ENCODE data around the gene SLC2A3.
"Not testable (repeated sequence)": the region's sequence is repeated elsewhere in the genome, so short reads cannot be mapped to it uniquely, and the experiment has no call there.

- TF ChIP-seq, protein P1, sequence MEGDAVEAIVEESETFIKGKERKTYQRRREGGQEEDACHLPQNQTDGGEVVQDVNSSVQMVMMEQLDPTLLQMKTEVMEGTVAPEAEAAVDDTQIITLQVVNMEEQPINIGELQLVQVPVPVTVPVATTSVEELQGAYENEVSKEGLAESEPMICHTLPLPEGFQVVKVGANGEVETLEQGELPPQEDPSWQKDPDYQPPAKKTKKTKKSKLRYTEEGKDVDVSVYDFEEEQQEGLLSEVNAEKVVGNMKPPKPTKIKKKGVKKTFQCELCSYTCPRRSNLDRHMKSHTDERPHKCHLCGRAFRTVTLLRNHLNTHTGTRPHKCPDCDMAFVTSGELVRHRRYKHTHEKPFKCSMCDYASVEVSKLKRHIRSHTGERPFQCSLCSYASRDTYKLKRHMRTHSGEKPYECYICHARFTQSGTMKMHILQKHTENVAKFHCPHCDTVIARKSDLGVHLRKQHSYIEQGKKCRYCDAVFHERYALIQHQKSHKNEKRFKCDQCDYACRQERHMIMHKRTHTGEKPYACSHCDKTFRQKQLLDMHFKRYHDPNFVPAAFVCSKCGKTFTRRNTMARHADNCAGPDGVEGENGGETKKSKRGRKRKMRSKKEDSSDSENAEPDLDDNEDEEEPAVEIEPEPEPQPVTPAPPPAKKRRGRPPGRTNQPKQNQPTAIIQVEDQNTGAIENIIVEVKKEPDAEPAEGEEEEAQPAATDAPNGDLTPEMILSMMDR (IDR thresholded peaks at IDR 0.05), result not testable (repeated sequence)
- TF ChIP-seq EZH2phosphoT487 (IDR thresholded peaks at IDR 0.05), result not testable (repeated sequence)
Measured at GRCh38 chr12:7983460-7983859, 47.5 kb upstream of the SLC2A3 start.

All from neural progenitor cell (in vitro differentiated cells).